SHP77 (cell line): Measurements from ENCODE around the gene SLC4A1AP.

Experiments
- DNase-seq, 2 experiments: peaks; one replicate each; lab custom pipeline; 2025; lab: John Stamatoyannopoulos, UW

SLC4A1AP gene

GRCh38 chr2:27720004-27720551 lies 56.4 kb downstream of the SLC4A1AP start:
- DNase-seq, result peak in 1 of 2 experiments; percentile 30

GRCh38 chr2:27721335-27721734 lies 57.6 kb downstream of the SLC4A1AP start:
- no peak for DNase-seq

- no peak for DNase-seq
These were observed 58.3 kb downstream of the SLC4A1AP start for GRCh38 chr2:27721884-27722485.

GRCh38 chr2:27723372-27724144 lies 59.9 kb downstream of the SLC4A1AP start:
- DNase-seq, result peak; percentile 75 to 77

GRCh38 chr2:27724191-27724590 lies 60.5 kb downstream of the SLC4A1AP start:
- DNase-seq, result no peak

- no peak for DNase-seq
These were observed 61.4 kb downstream of the SLC4A1AP start for GRCh38 chr2:27724905-27725701.

- no peak for DNase-seq
These were observed 63.6 kb downstream of the SLC4A1AP start for GRCh38 chr2:27727257-27727656.

- DNase-seq, result no peak
These were observed 64.6 kb downstream of the SLC4A1AP start for GRCh38 chr2:27728081-27728858.

- no peak for DNase-seq
These were observed 65.5 kb downstream of the SLC4A1AP start for GRCh38 chr2:27729198-27729597.

- no peak for DNase-seq
These were observed 65.9 kb downstream of the SLC4A1AP start for GRCh38 chr2:27729614-27730013.

GRCh38 chr2:27730261-27730662 lies 66.6 kb downstream of the SLC4A1AP start:
- DNase-seq, result no peak

GRCh38 chr2:27730980-27731691 lies 67.4 kb downstream of the SLC4A1AP start:
- DNase-seq, result no peak

- DNase-seq, result no peak
These were observed 70.6 kb downstream of the SLC4A1AP start for GRCh38 chr2:27734305-27734704.

GRCh38 chr2:27735263-27735904 lies 71.7 kb downstream of the SLC4A1AP start:
- DNase-seq, result no peak

- no peak for DNase-seq
These were observed 72.6 kb downstream of the SLC4A1AP start for GRCh38 chr2:27736031-27736889.

- no peak for DNase-seq
These were observed 73.2 kb downstream of the SLC4A1AP start for GRCh38 chr2:27736890-27737204.

GRCh38 chr2:27737676-27738348 lies 74.1 kb downstream of the SLC4A1AP start:
- no peak for DNase-seq

GRCh38 chr2:27738349-27739057 lies 74.8 kb downstream of the SLC4A1AP start:
- DNase-seq, result no peak

GRCh38 chr2:27739058-27739373 lies 75.3 kb downstream of the SLC4A1AP start:
- no peak for DNase-seq
